ENCODE results near the gene COX15. TPM values are rescaled to one million over a fixed set of nuclear protein-coding genes. Genes with fewer than 3 reads are reported as not detected.

COX15 gene
- total and polyA plus RNA-seq, 2 of the 4 experiments (the other 2 are of a cell fraction) = 18.9 to 40.1 TPM

DNA sequence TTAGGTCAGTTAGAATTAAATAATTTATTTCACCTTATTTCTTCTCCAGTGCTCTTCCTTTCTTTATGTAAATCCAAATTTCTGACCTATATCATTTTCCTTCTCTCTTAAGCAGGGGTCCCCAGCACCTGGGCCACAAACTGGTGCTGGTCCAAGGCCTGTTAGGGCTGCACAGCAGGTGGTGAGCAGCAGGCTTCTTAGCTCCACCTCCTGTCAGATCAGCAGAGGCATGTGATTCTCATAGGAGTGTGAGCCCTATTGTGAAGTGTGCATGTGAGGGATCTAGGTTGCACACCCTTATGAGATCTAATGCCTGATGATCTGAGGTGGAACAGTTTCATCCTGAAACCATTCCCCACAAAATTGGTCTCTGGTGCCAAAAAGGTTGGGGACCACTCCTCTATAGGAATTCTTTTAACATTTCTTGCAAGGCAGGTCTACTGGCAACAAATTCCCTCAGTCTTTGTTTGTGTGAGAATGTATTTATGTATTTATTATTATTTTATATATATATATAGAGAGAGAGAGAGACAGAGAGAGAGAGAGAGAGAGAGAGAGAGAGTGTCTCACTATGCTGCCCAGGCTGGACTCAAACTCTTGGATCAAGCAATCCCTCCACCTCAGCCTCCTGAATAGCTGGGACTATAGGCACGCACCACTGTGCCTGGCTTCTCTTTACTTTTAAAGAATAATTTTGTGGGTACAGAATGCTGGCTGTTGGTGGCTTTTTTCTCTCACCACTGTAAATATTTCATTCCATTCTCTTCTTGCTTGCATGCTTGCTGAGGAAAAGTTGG lies 46.2 kb upstream of the COX15 start:
- Histone ChIP-seq H2AFZ (replicated peaks; ENCODE audit: low read length, poor library complexity) (peak overlapping the region; percentile 74), H3K14ac (replicated peaks; ENCODE audit: low read depth, low read length) (0 out of 2 replicates have a peak overlapping the region, but pooled peaks have one; percentile 25), H3K27ac (ENCODE audit: insufficient read depth, low read length) (peak overlapping the region; percentile 77; the same call in 1 of the 2 replicates), H2BK20ac (ENCODE audit: low read depth, low read length) (peak overlapping the region; percentile 75), H2BK5ac (ENCODE audit: low read depth, low read length, poor library complexity, severe bottlenecking) (peak overlapping the region; percentile 99), H3K36me3 (ENCODE audit: control insufficient read depth, insufficient read depth, low read length) (no peaks in the 10 kb centered on the region), H4K5ac (ENCODE audit: low read depth, low read length) (peak overlapping the region; percentile 45), H3K27me3 (ENCODE audit: control insufficient read depth, insufficient read depth, low read length) (no peaks in the 10 kb centered on the region), H3K79me1 (ENCODE audit: low read depth in 1 of 2, low read length in 2 of 2) (no peaks in the 10 kb centered on the region; a peak in 1 of 4 replicates), H4K8ac (ENCODE audit: low read depth in 2 of 2, low read length in 2 of 2) (peak overlapping the region; percentile 42 to 68; a peak in 3 of 4 replicates), H4K91ac (ENCODE audit: insufficient read depth, low read depth, low read length) (peak overlapping the region; percentile 69), H3K18ac (ENCODE audit: low read depth, low read length) (peak overlapping the region; percentile 42; the same call in 1 of the 2 replicates), H4K20me1 (ENCODE audit: insufficient read depth, low read length) (no peaks in the 10 kb centered on the region), H3K4me3 (ENCODE audit: insufficient read depth, low read depth, low read length) (no peak overlapping the region), H2BK15ac (ENCODE audit: low read depth, low read length) (peak overlapping the region; percentile 70; the same call in 2 of the 3 replicates), H3K9me3 (ENCODE audit: control insufficient read depth, insufficient read depth, low read length) (no peaks in the 10 kb centered on the region), H2BK120ac (ENCODE audit: low read depth, low read length) (peak overlapping the region; percentile 86), H3K4me1 (ENCODE audit: control insufficient read depth, insufficient read depth, low read length) (peaks cover 10% of the 10 kb centered on the region), H3K4ac (ENCODE audit: low read depth, low read length) (peak overlapping the region; percentile 65), H3K23ac (ENCODE audit: low read depth, low read length) (no peak overlapping the region), H3K4me2 (ENCODE audit: low read depth, low read length) (no peak overlapping the region), H3K9ac (ENCODE audit: low read depth, low read length) (no peak overlapping the region), H3K56ac (ENCODE audit: extremely low read depth, insufficient read depth, low read length) (no peak overlapping the region), H2AK5ac (ENCODE audit: low read depth, low read length) (peak overlapping the region; percentile 76), H2AK9ac (replicated peaks; ENCODE audit: low read depth, low read length, poor library complexity) (no peak overlapping the region), H3K9me1 (ENCODE audit: insufficient read depth, low read length) (no peaks in the 10 kb centered on the region)
- in situ Hi-C loops (cut with MboI; ENCODE audit: low sequenced_read_pairs) = no loop called here
- WGBS, 2 experiments (ENCODE audit: extremely low coverage in 2 of 2, insufficient read length in 1 of 2) = no CpG with 5 or more reads among the region's 1 CpG
- dilution Hi-C loops (cut with HindIII; ENCODE audit: low sequenced_read_pairs, unreplicated experiment) = no loop called here
- no peak for DNase-seq
- no peak for ATAC-seq (ENCODE audit: low read depth)
- intact Hi-C loops (cut with micrococcal nuclease) = no loop called here
- BruUV-seq (replicated peaks) = no TSS peak
- ChIA-PET POLR2A (ENCODE audit: unreplicated experiment) (no interaction called here), CTCF (interaction anchor here (0.6 kb wide), 1 partner anchor 1583 kb away, joined by 3 read pairs; no protein-coding TSS in a partner anchor)
- TF ChIP-seq MAZ (IDR thresholded peaks at IDR 0.05; ENCODE audit: borderline replicate concordance, low read depth, low read length) (no peak), MAFK (IDR thresholded peaks at IDR 0.05; ENCODE audit: low read depth, low read length) (no peak), SMC3 (IDR thresholded peaks at IDR 0.05; ENCODE audit: low read depth, low read length) (no peak), RAD21 (IDR thresholded peaks at IDR 0.05; ENCODE audit: low read length) (no peak), CEBPB (IDR thresholded peaks at IDR 0.05; ENCODE audit: low read depth, low read length) (no peak), FOS (IDR thresholded peaks at IDR 0.05; ENCODE audit: low read depth, low read length) (no peak), MXI1 (IDR thresholded peaks at IDR 0.05; ENCODE audit: borderline replicate concordance, low read depth, low read length) (no peak), NFE2L2 (IDR thresholded peaks at IDR 0.05; ENCODE audit: low read depth, low read length) (no peak), POLR2A (IDR thresholded peaks at IDR 0.05; ENCODE audit: low read depth, low read length) (no peak), BHLHE40 (IDR thresholded peaks at IDR 0.05; ENCODE audit: low read depth, low read length) (no peak), RFX5 (IDR thresholded peaks at IDR 0.05; ENCODE audit: low read depth, low read length) (no peak)
- TF ChIP-seq, protein P1, sequence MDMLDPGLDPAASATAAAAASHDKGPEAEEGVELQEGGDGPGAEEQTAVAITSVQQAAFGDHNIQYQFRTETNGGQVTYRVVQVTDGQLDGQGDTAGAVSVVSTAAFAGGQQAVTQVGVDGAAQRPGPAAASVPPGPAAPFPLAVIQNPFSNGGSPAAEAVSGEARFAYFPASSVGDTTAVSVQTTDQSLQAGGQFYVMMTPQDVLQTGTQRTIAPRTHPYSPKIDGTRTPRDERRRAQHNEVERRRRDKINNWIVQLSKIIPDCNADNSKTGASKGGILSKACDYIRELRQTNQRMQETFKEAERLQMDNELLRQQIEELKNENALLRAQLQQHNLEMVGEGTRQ (IDR thresholded peaks at IDR 0.05; ENCODE audit: low read depth, low read length) = no peak
- TF ChIP-seq, protein P2, sequence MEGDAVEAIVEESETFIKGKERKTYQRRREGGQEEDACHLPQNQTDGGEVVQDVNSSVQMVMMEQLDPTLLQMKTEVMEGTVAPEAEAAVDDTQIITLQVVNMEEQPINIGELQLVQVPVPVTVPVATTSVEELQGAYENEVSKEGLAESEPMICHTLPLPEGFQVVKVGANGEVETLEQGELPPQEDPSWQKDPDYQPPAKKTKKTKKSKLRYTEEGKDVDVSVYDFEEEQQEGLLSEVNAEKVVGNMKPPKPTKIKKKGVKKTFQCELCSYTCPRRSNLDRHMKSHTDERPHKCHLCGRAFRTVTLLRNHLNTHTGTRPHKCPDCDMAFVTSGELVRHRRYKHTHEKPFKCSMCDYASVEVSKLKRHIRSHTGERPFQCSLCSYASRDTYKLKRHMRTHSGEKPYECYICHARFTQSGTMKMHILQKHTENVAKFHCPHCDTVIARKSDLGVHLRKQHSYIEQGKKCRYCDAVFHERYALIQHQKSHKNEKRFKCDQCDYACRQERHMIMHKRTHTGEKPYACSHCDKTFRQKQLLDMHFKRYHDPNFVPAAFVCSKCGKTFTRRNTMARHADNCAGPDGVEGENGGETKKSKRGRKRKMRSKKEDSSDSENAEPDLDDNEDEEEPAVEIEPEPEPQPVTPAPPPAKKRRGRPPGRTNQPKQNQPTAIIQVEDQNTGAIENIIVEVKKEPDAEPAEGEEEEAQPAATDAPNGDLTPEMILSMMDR (conservative IDR thresholded peaks at IDR 0.05; ENCODE audit: low read depth, low read length) = no peak
- TF ChIP-seq, protein P3, sequence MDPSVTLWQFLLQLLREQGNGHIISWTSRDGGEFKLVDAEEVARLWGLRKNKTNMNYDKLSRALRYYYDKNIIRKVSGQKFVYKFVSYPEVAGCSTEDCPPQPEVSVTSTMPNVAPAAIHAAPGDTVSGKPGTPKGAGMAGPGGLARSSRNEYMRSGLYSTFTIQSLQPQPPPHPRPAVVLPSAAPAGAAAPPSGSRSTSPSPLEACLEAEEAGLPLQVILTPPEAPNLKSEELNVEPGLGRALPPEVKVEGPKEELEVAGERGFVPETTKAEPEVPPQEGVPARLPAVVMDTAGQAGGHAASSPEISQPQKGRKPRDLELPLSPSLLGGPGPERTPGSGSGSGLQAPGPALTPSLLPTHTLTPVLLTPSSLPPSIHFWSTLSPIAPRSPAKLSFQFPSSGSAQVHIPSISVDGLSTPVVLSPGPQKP (IDR thresholded peaks at IDR 0.05; ENCODE audit: borderline replicate concordance, low read depth, low read length) = no peak
